ENCODE results near the gene CPSF3.

CPSF3 gene

DNA sequence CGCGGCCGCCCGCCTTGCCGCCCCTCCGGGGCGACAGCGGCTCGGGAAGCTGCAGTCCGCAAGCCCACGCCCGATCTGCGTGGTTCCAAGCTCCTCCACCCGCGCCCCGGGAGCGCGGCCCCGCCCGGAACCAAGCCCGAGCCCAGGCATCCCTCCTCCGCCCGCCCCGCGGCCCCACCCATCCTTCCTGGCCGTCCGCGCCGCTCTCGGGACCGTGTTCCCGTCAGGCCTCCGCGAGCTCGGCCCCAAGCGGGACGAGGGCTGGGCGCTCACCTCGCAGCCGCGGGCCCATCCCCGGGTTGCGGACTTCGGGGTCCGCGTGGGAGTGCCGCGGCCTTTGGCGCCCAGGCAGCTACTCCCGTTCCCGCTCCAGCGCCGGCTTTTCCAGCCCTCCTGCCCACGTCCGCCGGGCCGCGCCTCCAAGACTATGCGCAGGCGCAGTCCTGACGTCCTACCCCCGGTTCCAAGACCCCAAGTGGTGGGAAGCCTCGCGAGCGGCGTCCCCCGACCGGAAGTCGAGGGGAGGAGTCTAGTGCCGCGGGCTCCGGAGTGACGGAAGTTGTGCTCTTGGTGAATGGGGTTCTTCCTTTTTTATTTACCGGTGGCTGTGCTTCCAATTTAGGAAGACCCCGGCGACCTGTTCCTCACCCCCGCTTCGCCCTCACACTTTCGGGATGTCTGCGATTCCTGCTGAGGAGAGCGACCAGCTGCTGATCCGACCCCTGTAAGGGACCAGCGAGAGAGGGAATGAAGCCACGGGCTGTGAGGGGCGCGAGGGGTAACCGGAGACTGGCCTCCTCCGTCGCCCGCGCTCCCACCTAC lies at the start of gene CPSF3, which contains the start of gene ITGB1BP1:
Gene CPSF3, plus strand, starts transcription at position 555 of the 822 bp plus-strand sequence. Its CDS starts 120 bp downstream, at position 675.
Gene ITGB1BP1, minus strand, starts transcription at position 429 of the 822 bp plus-strand sequence. CDS start 4,831 bp downstream, outside the sequence.
- DNase-seq, result peak; percentile 96

DNA sequence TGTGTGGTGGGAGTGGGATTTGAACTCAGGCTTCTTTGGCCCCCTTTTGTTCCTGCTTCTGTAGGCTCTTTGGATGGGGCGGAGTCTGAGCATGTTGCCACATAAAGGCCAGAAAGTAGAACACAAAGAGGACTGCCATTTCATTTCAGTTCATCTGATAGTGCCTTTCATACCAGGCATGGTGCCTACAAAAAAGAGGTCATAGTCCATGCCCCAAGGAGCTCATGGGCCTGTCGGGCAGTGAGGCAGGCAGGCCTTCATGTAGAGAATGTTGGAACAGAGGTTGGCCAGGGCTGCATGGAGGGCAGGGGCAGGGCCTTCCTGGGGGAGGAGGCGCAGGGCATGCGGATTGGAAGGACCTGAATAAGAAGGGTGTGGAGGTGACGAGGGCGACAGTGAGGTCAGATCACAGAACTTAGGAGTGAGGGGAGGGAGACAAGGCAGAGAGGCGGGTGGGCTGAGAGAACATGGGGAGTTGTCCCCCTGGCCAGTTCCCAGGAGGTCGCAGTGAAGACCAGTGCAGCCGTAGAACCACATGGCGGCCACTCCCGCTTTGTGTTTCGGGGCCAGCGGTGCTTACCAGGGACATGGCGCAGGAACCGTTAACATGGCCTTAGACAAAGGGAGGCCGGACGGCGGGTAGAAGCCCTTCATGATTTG lies 49.3 kb upstream of the CPSF3 start:
- no peak for DNase-seq

DNA sequence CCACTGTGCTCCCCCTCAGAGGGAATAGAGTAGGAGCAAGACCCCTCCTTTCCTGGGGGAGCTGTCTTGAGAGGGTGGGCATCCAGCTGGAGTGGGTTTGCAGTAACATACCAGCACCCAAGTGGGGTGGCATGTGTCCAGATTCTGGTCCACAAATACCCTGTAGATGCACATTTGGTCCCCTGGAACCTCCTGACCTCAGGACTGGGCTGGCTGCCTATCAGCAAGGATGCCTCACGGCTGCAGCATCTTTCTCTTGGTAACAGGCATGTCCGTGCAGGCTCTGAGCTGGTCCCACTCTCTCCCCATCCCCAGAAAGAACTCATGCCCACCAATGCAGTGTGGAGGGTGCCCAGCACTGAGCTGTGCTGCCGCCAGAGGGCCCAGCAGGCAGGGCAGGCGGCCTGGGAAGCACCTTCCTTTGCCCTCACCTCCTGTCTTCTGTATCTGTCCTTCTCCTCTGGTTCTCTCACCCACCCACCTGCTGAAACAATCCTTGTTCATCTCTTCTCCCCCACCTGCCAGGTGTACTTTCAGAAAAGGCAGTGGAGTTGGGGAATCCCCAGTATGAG lies 47.5 kb upstream of the CPSF3 start:
- DNase-seq, result no peak

DNA sequence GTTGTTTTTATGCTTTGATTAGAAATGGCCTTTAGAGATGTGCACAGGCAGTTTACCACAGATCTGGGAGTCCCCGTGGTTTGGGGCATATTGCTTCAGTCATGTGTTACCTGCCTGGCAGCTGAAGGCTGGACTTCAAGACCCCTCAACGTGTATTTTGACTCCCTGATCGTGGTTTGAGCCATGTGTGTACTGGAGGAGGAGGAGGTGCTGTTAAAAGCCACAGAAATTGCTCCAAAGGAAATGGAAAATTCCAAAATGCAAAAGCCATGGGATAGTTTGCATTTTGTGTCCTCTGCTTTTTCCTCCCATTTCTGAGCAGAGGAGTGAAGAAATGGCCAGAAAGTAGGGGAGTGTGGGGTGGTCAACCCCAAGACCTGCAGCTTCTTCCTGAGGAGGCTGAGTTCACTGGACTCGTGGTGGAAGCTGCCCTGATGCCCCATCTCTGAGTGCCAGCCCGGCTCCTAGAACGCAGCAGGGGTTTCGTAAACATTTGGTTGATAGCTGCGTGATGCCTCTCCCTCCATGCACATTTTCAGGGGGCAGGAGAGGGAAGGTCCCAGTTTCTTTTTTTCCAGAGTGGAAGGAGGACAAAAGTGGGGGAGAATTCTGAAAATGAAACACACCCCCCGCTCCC lies 45.9 kb upstream of the CPSF3 start:
- no peak for DNase-seq

DNA sequence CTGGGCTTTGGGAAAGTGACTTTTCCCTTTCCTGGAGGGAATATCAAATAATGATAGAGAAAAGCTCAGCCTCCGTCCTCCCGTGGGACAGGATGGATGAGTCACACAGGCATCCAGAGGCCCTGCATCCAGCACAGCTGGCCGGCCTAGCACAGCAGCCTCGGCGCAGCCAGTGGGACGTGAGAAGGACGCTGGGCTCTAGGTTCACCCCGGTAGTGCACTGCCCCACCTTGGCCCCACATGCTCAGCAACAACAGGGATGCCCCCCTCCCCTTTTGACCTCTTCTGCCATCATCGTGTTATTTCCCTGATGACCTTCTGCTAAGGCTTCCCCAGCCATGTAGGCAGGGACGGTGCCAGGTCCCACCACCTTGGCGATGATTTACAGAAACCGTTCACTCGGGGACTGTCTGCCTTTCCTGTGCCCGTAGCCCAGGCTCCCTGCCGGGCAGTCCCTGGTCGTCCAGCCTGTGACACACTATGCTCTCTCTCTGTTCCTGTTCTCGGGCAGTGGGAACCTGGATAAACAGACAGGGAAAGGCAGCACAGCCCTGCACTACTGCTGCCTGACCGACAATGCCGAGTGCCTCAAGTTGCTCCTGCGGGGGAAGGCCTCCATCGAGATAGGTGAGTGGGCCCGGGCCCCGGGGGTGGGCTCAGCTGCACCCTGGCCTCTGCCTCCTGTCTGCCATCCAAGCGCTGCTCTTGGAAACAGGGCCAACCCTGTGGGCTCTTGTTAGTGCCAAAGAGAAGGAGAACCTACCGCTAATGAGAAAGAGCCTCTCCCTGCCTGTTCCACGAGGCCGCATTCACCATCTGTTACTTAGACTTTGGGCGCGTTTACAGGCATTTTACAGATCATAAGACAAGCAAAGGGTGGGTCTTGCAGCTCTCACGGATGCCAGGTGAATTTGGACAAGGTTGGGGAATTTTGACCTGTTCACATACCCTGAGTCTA lies 44.7 kb upstream of the CPSF3 start:
- no peak for DNase-seq

DNA sequence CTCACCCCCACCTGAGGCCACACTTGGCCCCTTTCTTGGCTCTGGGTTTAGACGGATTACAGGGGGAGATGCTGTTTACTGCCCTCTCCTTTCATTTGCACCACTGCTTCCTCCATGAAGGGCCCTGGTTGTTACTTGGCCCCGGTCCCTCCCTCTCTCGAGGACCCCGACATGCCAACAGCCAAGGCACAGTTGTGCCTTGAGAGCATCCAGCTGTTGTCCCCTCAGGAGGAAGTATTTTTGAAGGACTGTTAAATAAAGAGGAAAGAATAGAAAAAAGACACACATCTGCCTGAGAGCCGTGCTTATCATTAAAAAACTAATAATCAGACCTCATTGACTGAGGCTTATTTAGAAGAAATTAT lies 44.1 kb upstream of the CPSF3 start:
- no peak for DNase-seq

DNA sequence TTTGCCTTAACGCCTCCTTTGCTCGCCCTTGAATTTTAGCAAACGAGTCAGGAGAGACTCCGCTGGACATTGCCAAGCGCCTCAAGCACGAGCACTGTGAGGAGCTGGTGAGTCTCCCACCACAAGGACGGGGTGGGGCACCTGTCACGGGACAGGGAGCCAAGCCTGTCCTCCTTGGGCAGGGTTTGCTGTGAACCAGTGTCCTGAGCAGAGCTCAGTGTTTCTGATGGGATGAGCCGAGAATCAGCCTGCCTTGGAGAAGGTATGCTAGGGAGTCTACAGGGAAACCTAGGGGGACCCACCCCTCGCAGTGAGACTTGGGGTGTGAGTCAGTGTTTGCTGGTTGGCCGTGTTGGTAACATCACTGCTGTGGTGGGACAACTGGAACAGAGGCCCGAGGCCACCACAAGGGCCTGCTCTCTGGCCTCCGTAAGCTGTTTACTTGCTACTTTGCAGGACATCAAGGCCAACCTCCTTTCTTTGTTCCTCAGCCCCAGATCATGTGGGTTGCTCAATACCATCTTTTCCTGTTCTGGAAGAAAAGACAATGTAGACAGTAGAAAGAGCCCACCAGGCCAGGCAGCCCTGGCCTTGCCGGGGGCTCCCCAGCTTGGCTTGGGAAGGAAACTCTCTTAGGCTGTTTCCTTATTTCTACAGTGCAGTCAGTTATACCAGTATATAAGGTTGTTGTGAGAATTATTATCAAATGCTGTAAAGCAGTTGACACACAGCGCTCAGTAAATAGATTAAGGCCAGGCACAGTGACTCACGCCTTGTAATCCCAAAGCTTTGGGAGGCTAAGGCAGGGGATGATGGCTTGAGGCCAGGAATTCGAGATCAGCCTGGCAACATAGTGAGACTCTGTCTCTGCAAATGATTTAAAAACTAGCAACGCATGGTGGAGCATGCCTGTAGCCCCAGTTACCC lies 42.5 kb upstream of the CPSF3 start:
- DNase-seq, result no peak

DNA sequence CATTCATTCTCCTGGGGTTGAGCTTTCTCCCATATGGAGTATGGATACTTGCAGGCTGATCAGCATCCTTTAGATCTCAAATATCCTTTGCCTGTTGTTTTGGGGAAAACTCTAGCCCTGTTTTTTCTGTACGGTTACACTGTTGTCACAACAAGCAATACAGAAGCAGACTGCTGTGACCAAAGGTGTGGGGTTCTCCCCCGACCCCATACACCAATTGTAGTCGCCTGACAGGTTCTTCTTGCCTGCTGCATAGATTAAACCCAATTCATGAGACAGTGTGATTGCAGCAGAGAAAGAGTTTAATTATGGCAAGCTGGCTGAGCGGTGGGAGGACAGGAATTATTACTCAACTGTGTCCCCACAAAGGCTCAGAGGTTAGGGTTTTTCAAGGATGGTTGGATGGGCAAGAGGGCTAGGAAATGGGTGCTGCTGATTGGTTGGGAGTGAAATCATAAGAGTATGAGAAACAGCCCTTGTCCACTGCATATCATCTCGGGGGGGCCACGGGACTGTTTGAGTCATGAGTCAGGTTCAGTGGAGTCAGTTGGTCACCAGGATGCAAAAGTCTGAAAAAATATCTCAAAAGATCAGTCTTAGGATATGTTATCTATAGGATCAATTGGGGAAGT lies 40.7 kb upstream of the CPSF3 start:
- no peak for DNase-seq

DNA sequence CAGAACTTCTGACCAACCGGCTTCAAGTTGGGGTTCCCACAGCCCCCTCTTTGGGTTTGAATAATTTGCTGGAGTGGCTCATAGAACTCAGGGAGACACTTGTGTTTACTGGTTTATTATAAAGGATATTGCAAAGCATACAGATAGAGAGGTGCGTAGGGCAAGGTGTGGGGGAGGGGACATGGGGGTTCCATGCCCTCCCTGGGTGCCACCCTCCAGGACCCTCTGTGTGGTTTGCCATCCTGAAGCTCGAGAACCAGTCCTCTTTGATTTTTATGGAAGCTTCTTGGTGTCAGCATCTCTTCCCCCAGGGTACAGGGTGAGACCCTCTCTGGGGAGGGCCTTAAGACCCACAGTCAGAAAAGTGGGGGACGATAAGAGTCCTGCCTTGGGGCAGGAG lies 38.9 kb upstream of the CPSF3 start:
- DNase-seq, result no peak

DNA sequence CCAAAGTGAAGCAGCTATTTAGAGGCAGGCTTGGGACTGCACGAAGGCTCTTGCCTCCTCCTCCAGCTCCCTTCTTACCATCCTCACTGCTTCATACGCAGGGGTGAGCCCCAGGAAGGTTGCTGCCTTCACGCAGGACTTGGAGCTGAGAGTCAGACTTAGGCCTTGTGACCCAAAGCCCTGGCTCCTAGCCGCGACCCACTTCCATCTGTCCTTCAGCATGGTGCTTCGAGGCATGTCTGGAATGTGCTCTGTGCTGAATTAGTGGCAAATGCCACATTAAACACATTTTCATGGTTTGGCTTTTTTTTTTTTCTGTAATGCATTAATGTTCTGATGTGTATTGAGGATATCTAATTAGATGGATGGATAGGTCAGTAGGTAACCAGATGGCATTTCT lies 37.6 kb upstream of the CPSF3 start:
- DNase-seq, result no peak

DNA sequence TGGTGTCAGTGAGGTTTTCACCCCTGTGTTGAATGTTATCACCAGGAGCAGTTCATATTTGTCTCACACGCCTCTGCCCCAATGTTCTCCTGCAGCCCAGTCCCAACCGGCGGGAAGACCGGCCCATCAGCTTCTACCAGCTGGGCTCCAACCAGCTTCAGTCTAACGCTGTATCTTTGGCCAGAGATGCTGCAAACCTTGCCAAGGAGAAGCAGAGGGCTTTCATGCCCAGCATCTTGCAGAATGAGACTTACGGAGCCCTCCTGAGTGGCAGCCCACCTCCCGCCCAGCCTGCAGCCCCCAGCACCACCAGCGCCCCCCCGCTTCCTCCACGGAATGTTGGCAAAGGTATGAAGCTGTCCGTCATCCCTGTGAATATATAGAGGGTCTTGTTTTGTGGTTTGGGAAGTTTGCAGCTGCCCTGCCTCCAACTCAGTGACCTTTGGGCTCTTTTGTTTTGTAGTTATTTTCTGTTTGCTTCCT lies 35.2 kb upstream of the CPSF3 start:
- no peak for DNase-seq

DNA sequence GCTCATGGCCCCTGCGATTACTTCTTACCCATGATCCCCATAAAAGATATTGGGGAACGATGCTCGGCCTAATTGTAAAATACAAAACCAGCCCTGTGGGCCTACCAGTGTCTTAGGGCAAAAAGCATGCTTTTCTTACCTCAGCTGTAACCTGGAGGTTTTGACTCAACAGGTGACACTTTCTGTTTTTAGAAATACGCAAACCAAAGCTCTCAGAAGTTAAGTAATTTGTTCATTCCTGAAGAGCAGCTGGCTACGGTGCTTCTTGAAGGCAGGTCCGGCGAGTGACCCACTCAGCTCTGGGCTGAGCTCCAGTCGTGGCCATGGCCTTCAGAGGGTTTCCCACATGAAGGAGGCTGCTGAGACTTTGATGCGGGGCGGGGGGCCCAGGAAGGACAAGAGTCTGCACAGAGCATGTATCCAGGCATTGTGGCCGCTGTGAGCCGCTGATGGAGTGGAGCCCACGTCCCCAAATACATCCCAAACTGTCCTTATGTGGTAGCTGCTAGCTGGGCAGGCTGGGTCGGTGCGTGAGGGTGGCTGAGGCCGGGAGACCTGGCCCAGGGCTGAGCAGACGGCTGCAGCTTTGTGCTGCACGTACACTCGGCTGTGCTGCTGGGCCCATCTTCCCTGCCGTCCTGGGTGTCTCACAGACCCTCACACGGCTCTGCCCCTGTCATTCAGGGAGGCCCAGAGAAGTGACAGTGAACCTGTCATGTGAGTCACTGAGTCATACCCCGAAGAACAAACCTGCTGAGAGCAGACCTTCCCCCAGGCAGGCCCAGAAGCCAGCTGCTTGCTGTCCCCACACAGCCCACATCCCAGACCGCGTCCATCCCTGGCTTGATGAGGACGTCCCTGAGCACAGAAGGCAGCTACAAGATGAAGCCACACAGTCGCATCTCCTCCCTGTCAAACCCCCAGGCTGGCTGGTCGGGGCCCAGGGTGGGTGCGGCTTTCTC lies 34.2 kb upstream of the CPSF3 start:
- DNase-seq, result no peak

DNA sequence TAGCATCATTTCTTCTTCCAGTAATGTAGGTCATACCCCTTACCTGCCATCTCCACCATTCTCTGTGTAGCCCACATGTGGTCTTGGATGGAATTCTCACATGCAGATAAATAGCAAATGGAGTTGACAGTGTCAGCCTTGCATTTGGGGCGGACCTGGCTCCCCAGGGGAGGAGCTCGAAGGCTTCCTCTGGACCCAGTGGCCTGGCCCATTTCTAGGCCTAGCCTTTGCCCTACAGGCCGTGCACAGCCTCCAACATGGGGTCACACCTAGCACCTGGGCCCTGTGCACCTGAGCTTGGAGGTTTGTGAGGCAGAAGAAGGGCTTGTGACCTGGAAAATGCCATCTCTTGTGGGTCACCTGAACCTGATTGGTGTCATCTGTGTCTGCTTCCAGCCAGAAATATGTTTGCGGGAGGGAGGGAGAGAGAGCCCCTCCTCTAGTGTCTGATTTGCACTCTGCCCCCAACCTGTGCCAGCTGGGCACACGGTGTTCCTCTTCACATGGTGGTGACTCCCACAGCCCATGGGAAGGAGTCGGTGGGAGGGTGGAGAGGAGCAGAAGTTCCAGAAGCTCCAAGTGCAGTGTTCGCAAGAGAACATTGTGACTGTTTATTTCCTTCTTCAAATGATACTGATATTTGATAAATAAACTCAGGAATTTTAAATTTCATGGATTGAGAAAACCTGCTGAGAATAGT lies 33.2 kb upstream of the CPSF3 start:
- DNase-seq, result no peak

DNA sequence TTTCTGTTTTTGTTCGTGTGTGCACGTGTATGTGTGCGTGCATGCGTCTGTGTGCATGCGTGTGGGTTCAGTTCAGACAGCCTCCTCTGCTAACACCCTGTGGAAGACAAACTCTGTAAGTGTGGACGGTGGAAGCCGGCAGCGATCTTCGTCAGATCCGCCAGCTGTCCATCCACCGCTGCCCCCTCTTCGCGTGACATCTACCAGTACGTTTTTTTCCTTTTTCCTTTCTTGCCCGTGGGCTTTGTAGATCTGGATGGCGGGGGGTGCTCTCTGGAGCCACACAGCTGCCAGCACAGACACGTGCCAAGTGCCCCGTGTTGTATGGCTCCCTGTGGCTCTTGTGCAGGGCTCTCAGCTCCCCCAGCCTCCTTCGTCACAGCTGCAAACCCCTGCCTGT lies 32.5 kb upstream of the CPSF3 start:
- no peak for DNase-seq

DNA sequence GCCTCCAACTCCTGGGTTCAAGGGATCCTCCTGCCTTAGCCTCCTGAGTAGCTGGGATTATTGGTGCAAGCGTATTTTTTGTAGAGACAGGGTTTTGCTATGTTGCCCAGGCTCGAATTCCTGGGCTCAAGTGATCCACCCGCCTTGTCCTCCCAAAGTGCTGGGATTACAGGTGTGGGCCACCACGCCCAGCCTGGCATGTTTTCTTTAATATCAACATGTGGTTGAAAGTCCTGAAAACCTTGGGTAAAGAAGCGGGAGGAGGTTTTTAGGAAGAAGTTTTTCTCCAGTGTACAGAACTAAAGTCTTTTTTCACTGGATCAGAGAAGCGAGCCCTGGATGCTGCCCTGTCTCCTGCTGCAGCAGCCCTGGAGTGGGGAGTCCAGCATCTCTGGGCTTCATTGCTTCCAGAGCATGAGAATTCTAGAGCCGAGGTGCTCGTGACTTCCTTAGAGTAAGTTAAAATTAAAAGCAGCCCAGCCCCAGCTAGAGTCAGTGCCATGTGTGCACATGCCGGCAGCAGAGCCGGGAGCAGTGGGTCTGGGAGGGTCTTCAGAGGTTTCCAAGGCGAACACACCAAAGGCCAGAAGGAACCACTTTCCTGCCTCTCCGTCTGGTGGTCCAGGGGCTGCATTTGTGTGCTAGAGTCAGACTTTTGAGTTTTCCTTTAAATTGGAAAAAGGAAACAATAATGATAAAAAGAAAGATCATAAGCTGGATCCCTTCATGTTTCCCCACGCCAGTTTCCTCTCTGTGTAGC lies 31.3 kb upstream of the CPSF3 start:
- no peak for DNase-seq

DNA sequence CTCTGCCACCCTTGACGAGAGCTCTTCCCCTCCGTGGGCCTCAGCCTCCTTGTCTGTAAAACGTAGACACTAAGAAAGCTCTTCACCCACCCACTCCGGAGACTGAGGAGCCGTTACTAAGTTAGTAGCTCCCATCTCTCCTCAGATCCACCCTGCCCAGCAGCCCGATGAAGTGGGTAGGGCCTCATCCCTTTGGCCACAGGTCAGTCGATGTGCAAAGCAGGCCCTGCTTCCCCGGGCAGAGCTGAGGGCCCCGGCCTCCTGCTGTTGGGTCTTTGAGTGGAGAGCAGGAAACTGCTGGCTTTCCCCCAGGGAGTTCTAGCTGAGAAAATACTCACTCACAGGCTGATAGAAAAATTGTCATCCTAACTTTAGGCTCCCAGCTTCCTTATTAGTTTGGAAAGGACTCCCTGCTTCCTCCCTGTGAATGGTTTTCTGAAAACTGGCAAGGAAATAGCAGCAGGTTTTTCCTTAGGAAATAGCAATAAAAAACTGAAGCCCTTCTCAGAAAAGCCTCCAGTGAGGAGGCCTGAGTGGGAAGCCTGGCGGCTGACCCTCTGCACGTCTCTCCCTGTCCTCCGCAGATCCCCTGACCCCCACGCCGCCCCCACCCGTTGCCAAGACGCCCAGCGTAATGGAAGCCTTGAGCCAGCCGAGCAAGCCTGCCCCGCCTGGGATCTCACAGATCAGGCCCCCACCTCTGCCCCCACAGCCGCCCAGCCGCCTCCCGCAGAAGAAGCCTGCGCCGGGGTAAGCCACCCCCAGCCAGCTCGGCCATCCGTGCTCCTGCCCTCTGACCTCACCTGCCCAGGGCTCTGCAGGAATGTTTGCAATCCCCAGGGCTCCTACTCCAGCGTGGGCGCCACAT lies 30.3 kb upstream of the CPSF3 start:
- DNase-seq, result no peak

DNA sequence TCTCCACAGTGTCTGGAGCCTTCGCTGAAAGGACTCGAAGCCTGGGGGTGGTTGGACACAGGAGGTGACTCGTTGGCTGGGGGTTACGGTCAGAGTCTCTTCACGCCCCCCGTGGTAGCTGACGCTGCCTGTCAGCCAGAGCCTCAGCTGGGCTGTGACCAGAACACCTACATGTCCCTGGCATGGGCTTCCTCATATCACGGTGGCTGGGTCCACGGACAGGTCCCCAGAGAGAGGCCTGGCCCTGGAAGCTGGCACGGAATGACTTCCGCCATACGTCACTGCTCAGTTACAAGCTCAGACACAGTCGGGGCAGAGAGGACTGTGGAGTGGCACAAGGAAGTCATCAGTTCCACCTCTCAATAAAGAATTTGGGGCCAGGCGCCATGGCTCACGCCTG lies 28.6 kb upstream of the CPSF3 start:
- no peak for DNase-seq
